ENCODE measurements around the gene SMU1. TPM values are rescaled to one million over a fixed set of nuclear protein-coding genes. Genes with fewer than 3 reads are reported as not detected.

SMU1 gene
- total RNA-seq, 1 experiment from 2014 or later, result 17.2 TPM

- CTCF ChIA-PET, result interaction anchor here (0.5 to 1.1 kb wide), 6 partner anchors 9 to 1273 kb away, joined by 3 to 5 read pairs (median 3); no protein-coding TSS in a partner anchor
- peaks cover 34% of the 10 kb centered on the region for H3K4me1 Mint-ChIP-seq (ENCODE audit: insufficient read depth, unreplicated experiment)
- no peaks in the 10 kb centered on the region for H3K9me3 Mint-ChIP-seq (ENCODE audit: unreplicated experiment)
- no peaks in the 10 kb centered on the region for H3K27me3 Mint-ChIP-seq (ENCODE audit: insufficient read depth, unreplicated experiment)
- BruUV-seq (replicated peaks), result no TSS peak
- intact Hi-C loops (cut with micrococcal nuclease), result no loop called here
- H3K4me3 Mint-ChIP-seq (ENCODE audit: unreplicated experiment), result no peak overlapping the region
- H3K36me3 Mint-ChIP-seq (ENCODE audit: insufficient read depth, unreplicated experiment), result peaks cover 86% of the 10 kb centered on the region
- H3K27ac Mint-ChIP-seq (ENCODE audit: low read depth, unreplicated experiment), result no peak overlapping the region
- TF ChIP-seq CTCF (IDR thresholded peaks at IDR 0.05; ENCODE audit: unreplicated experiment), result no peak
- POLR2A ChIA-PET, result interaction anchor here (0.7 to 2.0 kb wide), 13 partner anchors 9 to 117 kb away, joined by 3 to 7 read pairs (median 4); no protein-coding TSS in a partner anchor
- no peak for DNase-seq (ENCODE audit: unreplicated experiment)
These were observed 32.6 kb upstream of the SMU1 start for GRCh38 chr9:33109097-33109496.

DNA sequence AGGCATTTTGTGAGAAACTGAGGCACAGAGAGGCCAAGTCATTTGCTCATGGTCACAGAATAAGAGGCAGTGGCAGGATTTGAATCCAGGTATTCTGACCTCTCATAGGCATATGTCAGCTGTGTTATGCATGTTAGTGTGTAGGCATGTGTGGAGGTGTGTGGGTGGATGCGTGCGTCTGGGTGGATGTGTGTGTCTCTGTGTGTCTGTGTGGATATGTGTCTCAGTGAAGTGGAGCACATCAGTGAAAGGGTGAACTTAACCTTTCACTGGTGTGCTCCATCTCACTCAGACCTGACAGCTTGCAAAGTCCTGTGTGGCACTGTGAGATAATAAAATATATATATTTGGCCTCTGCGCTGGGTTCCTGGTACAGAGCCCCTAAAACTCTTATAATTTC is 32.0 kb upstream of the SMU1 start:
- BruUV-seq (replicated peaks), result no TSS peak
- no peak for DNase-seq (ENCODE audit: unreplicated experiment)
- intact Hi-C loops (cut with micrococcal nuclease), result no loop called here
- TF ChIP-seq CTCF (IDR thresholded peaks at IDR 0.05; ENCODE audit: unreplicated experiment), result no peak
- POLR2A ChIA-PET, result interaction anchor here (0.9 to 2.0 kb wide), 11 partner anchors 9 to 118 kb away, joined by 3 to 7 read pairs (median 4); no protein-coding TSS in a partner anchor
- no peaks in the 10 kb centered on the region for H3K27me3 Mint-ChIP-seq (ENCODE audit: insufficient read depth, unreplicated experiment)
- no peaks in the 10 kb centered on the region for H3K9me3 Mint-ChIP-seq (ENCODE audit: unreplicated experiment)
- CTCF ChIA-PET, result interaction anchor here (0.5 to 1.0 kb wide), 5 partner anchors 21 to 1272 kb away, joined by 3 to 8 read pairs (median 3); no protein-coding TSS in a partner anchor
- H3K4me3 Mint-ChIP-seq (ENCODE audit: unreplicated experiment), result no peak overlapping the region
- H3K27ac Mint-ChIP-seq (ENCODE audit: low read depth, unreplicated experiment), result no peak overlapping the region
- H3K36me3 Mint-ChIP-seq (ENCODE audit: insufficient read depth, unreplicated experiment), result peaks cover 86% of the 10 kb centered on the region
- H3K4me1 Mint-ChIP-seq (ENCODE audit: insufficient read depth, unreplicated experiment), result peaks cover 35% of the 10 kb centered on the region

GRCh38 chr9:33107762-33108161 is 31.3 kb upstream of the SMU1 start:
- DNase-seq (ENCODE audit: unreplicated experiment), result no peak
- H3K27ac Mint-ChIP-seq (ENCODE audit: low read depth, unreplicated experiment), result peak overlapping the region; percentile 82
- no peaks in the 10 kb centered on the region for H3K27me3 Mint-ChIP-seq (ENCODE audit: insufficient read depth, unreplicated experiment)
- intact Hi-C loops (cut with micrococcal nuclease), result no loop called here
- H3K9me3 Mint-ChIP-seq (ENCODE audit: unreplicated experiment), result no peaks in the 10 kb centered on the region
- POLR2A ChIA-PET, result interaction anchor here (1.7 kb wide), 1 partner anchor 118 kb away, joined by 4 read pairs; no protein-coding TSS in a partner anchor
- TF ChIP-seq CTCF (IDR thresholded peaks at IDR 0.05; ENCODE audit: unreplicated experiment), result no peak
- H3K4me3 Mint-ChIP-seq (ENCODE audit: unreplicated experiment), result no peak overlapping the region
- H3K36me3 Mint-ChIP-seq (ENCODE audit: insufficient read depth, unreplicated experiment), result peaks cover 84% of the 10 kb centered on the region
- CTCF ChIA-PET, result no interaction called here
- BruUV-seq (replicated peaks), result no TSS peak
- H3K4me1 Mint-ChIP-seq (ENCODE audit: insufficient read depth, unreplicated experiment), result peaks cover 38% of the 10 kb centered on the region

- peak; percentile 51 for DNase-seq (ENCODE audit: unreplicated experiment)
- Mint-ChIP-seq H3K4me1 (ENCODE audit: insufficient read depth, unreplicated experiment) (peaks cover 44% of the 10 kb centered on the region), H3K36me3 (ENCODE audit: insufficient read depth, unreplicated experiment) (peaks cover 77% of the 10 kb centered on the region), H3K9me3 (ENCODE audit: unreplicated experiment) (no peaks in the 10 kb centered on the region), H3K27me3 (ENCODE audit: insufficient read depth, unreplicated experiment) (no peaks in the 10 kb centered on the region), H3K4me3 (ENCODE audit: unreplicated experiment) (no peak overlapping the region), H3K27ac (ENCODE audit: low read depth, unreplicated experiment) (peak overlapping the region; percentile 82)
- no TSS peak for BruUV-seq (replicated peaks)
- TF ChIP-seq CTCF (IDR thresholded peaks at IDR 0.05; ENCODE audit: unreplicated experiment), result no peak
- ChIA-PET POLR2A (interaction anchor here (0.6 to 1.7 kb wide), 2 partner anchors 119 to 183 kb away, joined by 3 to 4 read pairs; partner anchors contain the start of gene NFX1), CTCF (interaction anchor here (0.7 kb wide), 1 partner anchor 685 kb away, joined by 3 read pairs; no protein-coding TSS in a partner anchor)
- intact Hi-C loops (cut with micrococcal nuclease), result no loop called here
These were observed 30.6 kb upstream of the SMU1 start for GRCh38 chr9:33106827-33107621.
